Neutrophil (primary cell): Measurements from ENCODE around the gene NATD1.
A peak's percentile ranks its signal among the peaks of the same experiment; 100 is the strongest.

Experiments used
- H3K27ac ChIP-seq: fragments of 200-600 bp; sonication (generic); 2 replicates; pipeline ENCODE4 v1.5.1; 2016; ENCODE audit warnings: mild to moderate bottlenecking, moderate library complexity
- H3K27me3 ChIP-seq: fragments of 200-600 bp; sonication (generic); 2 replicates; pipeline ENCODE4 v1.6.0; 2016; ENCODE audit warnings: mild to moderate bottlenecking
- H3K36me3 ChIP-seq: fragments of 200-600 bp; sonication (generic); 2 replicates; pipeline ENCODE4 v1.5.1; 2017
- H3K4me1 ChIP-seq, 2 experiments: fragments of 200-600 bp in 1 of 2; sonication (generic) in 1 of 2; 1 replicate in 1 of 2; 2 replicates in 1 of 2; pipeline versions ENCODE4 v1.5.1 to v1.6.1; 2013 to 2016; ENCODE audit warnings: low read depth in 1 of 2, low read length in 1 of 2, mild to moderate bottlenecking in 1 of 2, moderate library complexity in 1 of 2; ENCODE audit not compliant: control insufficient read depth in 1 of 2, insufficient read depth in 1 of 2
- H3K4me3 ChIP-seq, 2 experiments: fragments of 200-600 bp in 1 of 2; sonication (generic) in 1 of 2; 1 replicate in 1 of 2; 2 replicates in 1 of 2; pipeline ENCODE4 v1.5.1; 2013 to 2016; ENCODE audit warnings: low read depth in 1 of 2, low read length in 1 of 2, mild to moderate bottlenecking in 1 of 2, moderate library complexity in 1 of 2
- H3K9me3 ChIP-seq: fragments of 200-600 bp; sonication (generic); 2 replicates; pipeline ENCODE4 v1.5.1; 2016
- CTCF ChIP-seq: fragments of 200-600 bp; sonication (generic); IDR thresholded peaks from 2 replicates; pipeline ENCODE4 v1.5.1; 2016; ENCODE audit warnings: antibody characterized with exemption

The NATD1 gene

GRCh38 chr17:21191698-21192097, 61.5 kb downstream of the NATD1 start:
- Histone ChIP-seq H3K4me1 (peaks cover 2 to 13% of the 10 kb centered on the region in 2 experiments), H3K27ac (peak overlapping the region; percentile 60), H3K4me3 (no peak overlapping the region), H3K36me3 (peaks cover 55% of the 10 kb centered on the region), H3K9me3 (no peaks in the 10 kb centered on the region), H3K27me3 (no peaks in the 10 kb centered on the region)
- no peak for TF ChIP-seq CTCF

- TF ChIP-seq CTCF = no peak
- Histone ChIP-seq H3K4me1 (peaks cover 18 to 28% of the 10 kb centered on the region in 2 experiments), H3K4me3 (no peak overlapping the region), H3K27me3 (no peaks in the 10 kb centered on the region), H3K9me3 (no peaks in the 10 kb centered on the region), H3K36me3 (peaks cover 46% of the 10 kb centered on the region), H3K27ac (no peak overlapping the region)
Measured at GRCh38 chr17:21190078-21190477, 63.1 kb downstream of the NATD1 start.

- no peaks in the 10 kb centered on the region for H3K27me3 ChIP-seq
Measured at GRCh38 chr17:21189361-21189760, 63.8 kb downstream of the NATD1 start.

More at GRCh38 chr17:21189361-21189760, 63.8 kb downstream of the NATD1 start:
- TF ChIP-seq CTCF = no peak
- no peaks in the 10 kb centered on the region for H3K9me3 ChIP-seq
- peaks cover 21 to 32% of the 10 kb centered on the region in 2 experiments for H3K4me1 ChIP-seq
- H3K4me3 ChIP-seq = no peak overlapping the region
- H3K27ac ChIP-seq = no peak overlapping the region
- peaks cover 54% of the 10 kb centered on the region for H3K36me3 ChIP-seq
